ENCODE data around the gene RAET1E.
A peak's percentile ranks its signal among the peaks of the same experiment; 100 is the strongest.
"Not testable (repeated sequence)": the region's sequence is repeated elsewhere in the genome, so short reads cannot be mapped to it uniquely, and the experiment has no call there.

RAET1E gene, protein sequence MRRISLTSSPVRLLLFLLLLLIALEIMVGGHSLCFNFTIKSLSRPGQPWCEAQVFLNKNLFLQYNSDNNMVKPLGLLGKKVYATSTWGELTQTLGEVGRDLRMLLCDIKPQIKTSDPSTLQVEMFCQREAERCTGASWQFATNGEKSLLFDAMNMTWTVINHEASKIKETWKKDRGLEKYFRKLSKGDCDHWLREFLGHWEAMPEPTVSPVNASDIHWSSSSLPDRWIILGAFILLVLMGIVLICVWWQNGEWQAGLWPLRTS

DNA sequence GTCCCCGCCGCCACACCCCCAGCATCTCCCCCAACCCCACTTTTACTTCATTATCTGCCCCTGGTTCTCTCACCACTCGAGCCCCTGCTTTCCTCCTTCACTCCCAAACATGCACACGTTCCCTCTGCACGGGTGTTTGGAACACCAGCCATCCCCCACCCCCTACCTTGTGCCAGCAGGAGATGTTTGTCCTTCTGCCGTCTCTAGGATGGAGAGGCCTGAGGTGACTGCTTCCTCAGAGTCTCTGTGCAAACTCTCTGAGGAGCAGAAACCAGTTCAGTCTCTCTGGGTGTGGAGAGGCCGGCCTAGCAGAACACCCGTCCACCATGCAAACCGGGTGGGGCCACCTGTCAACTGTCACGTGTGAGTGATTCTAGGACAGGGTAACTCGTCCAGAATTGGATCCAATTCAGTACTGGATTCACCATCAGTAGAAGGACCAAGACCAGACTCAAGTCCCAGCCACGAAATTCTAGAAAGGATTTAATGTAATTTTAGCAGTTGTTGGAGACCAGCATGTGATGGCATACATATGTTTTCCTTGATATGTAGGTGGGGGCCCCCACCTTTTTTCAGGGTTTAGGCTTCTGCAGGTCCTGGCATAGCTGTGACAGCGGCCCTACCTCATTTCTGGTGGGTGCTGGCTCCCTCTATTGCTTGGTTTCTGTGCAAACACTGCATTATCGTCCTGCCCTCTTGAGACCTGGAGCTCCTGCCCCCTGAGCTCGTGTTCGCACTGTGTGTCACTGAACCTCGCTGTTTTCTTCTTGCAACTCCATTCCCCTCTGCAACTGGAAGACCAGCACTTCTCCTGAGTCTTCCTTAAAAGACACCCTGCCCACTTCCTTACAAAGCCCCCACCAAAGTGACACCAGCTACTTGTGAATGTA lies at the start of gene RAET1E:
Gene RAET1E, minus strand, starts transcription at position 259 of the 890 bp plus-strand sequence. CDS start 7,212 bp downstream, outside the sequence.
- no peak for DNase-seq

DNA sequence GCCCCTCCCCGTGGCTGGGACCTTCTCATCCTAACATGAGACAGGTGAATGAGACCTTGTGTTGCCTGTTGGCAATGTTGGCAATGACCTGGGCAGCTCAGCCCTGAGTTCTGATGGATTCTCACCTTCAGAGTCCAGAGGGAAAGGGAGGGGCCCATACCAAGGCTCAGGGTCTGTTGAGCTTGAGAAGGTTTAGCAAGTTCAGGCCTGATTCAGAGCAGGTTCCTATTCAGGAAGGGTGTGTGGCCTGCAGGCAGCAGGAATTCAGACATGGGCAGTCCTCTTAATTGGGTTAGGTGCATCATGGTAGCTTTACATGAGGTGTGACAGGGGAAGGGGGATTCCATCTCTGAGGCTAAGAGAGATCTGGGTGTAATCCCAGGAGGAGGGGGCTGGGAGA lies 49.6 kb upstream of the RAET1E start:
- not testable (repeated sequence) for DNase-seq

DNA sequence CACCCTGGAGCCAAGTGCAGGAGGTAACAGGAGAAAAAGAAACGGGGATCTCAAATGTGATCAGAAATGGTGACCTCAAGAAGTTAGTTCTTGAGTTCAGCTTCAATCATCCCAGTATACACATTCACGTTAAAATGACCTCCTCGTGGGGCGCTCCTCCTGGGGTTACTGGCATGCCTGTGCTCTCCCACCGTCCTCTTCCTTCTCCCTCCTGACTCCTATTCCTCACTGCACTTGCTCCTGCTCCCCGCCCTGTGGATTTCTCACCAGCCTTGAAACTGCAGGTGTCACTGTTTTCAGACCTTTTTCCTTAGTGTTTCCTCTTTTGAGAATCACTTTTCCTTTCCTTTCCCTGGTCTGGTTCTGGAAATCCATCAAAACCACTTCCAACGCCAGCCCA lies 48.7 kb upstream of the RAET1E start:
- DNase-seq: not testable (repeated sequence)

DNA sequence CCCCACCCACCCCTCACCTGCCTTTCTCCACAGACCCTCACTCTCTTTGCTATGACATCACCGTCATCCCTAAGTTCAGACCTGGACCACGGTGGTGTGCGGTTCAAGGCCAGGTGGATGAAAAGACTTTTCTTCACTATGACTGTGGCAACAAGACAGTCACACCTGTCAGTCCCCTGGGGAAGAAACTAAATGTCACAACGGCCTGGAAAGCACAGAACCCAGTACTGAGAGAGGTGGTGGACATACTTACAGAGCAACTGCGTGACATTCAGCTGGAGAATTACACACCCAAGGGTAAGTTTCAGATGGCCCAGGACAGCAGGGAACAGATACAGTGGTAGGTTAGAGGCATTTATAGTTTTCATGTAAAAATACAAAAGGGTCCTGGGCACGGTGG lies 47.4 kb upstream of the RAET1E start:
- DNase-seq: not testable (repeated sequence)

DNA sequence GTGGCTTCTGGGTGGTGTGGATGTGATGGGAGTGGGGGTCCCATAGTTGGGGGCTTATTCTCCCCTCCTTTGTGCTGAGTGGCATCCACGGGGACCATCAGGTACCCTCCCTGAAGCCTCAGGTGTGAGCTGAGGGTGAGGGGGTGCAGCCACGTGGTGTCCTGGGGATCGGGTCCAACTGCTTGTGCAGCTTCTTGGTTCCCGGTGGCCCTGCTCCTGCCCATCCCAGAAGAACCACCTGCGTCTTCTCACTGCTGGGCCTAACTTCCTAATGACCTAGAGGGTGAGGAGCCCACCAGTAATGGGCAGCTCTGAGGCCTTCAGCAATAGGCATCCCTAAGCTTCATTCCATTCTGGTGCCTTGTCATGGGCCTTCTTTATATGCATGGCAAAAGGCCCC lies 45.4 kb upstream of the RAET1E start:
- not testable (repeated sequence) for DNase-seq

DNA sequence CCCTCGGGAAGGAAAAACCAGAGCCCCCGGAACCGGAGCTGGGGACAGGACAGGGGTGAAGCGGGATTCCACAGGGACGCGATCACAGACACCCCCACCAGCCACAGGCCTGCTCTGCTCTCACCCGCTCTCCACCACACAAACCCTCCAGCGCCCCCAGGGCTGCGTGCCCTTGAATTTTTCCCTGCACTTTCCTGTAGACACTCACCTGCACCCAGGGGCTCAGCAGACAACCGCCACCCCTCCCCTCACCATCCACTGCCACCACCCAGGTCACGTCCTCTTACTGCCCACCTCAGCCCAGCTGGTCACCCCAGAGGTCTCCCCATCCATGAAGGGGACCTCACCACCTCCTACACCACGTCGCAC lies 44.5 kb upstream of the RAET1E start:
- peak; percentile 40 for DNase-seq

DNA sequence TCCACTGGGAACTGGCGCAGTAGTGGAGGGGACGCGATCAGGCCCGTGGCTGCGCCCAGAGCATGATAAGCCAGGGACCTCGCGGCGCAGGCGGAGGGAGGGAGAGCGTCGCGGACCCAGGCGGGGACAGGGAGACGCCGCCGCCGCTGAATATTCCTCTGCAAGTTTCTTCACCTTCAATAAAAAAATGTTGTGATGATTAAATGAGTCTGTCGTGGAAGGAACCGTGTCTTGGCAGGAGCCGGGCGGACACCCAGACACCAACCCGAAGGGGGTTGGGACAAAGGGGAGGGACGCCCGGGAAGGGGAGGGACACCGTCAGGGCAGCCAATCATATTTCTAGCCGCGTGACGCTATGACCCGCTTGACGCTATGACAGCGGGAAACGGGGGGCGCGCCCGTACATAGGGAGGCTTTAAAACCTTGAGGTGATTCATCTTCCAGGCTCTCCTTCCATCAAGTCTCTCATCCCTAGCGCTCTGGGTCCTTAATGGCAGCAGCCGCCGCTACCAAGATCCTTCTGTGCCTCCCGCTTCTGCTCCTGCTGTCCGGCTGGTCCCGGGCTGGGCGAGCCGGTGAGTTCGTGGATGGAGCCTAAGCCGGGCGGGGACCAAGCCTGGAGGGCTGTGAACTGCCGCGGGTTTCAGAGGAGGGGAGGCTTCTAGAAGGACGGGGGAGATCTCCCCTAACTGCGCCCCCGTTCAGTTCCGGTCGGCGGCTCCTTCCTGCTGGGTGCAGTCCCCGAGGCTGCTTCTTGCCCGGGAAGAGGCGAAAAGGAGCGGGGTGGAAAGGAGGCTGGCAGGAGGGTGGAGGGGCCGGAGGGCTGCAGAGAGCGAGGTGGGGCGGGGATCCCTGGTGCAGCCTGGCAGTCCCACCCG lies 43.9 kb upstream of the RAET1E start, which contains the start of gene ULBP2:
Gene ULBP2, plus strand, starts transcription at position 432 of the 878 bp plus-strand sequence. Its CDS starts 59 bp downstream, at position 491.
- peak; percentile 86 for DNase-seq

DNA sequence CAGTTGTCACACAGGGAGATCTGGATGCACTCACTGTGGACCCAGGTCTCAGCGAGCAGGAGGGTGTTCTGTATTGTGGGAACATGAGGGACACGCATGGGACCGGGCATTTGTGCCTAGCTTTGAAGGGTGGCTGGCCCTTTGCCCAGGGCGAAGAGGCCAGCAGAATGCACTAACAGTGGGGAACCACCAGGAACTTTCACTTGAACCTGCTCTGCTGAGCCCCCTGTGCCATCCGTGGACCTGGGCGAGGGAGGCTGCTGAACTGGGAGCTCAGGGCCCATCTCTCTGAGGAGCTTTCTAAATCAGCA lies 42.7 kb upstream of the RAET1E start:
- DNase-seq: no peak

DNA sequence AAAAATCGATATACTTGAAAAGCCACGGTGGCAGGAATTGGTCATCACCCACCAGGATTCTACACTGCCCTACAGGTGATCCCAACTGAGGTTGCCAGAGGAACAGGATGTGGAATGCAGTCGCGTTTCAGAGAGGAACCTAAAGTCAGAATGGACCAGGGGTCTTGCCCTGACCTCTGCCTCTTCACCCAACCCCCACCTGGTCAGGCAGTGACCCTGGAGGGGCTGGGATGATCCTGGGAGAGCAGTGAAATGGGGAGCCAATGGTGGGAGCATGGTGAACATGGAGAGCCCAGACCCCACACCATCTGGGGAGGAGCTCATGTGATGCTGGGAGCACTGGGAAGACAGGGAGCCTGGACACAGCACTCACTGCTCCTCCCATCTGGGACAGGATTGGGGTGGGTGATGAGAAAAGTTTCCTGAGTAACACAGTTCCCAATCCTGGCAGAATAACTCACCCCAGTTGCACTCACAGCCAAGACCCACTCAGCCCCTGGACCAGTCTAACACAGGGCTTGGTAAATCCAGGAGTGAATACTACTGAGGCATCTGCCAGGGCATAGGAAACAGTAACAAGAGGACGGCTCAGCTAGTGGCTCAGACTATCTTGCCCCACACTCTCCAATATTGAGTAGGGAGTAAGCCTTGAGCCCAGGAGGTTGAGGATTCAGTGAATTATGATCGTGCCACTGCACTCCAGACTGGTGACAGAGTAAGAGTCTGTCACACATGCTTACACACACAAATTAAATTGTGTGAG lies 42.2 kb upstream of the RAET1E start:
- DNase-seq: no peak

DNA sequence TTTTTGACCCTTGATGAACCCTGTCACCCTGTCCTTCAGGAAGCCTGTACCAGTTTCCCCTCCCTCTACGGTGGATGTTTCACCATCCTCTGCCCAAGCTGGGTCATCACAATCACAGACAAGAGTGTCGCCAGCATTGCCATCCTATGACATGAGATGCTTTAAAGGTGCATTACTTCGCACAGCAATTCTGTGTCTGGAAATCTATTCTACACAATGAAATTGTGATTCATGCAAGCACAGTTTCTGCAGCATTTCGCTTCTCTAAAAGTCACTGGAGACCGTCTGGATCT lies 41.4 kb upstream of the RAET1E start:
- DNase-seq: no peak

DNA sequence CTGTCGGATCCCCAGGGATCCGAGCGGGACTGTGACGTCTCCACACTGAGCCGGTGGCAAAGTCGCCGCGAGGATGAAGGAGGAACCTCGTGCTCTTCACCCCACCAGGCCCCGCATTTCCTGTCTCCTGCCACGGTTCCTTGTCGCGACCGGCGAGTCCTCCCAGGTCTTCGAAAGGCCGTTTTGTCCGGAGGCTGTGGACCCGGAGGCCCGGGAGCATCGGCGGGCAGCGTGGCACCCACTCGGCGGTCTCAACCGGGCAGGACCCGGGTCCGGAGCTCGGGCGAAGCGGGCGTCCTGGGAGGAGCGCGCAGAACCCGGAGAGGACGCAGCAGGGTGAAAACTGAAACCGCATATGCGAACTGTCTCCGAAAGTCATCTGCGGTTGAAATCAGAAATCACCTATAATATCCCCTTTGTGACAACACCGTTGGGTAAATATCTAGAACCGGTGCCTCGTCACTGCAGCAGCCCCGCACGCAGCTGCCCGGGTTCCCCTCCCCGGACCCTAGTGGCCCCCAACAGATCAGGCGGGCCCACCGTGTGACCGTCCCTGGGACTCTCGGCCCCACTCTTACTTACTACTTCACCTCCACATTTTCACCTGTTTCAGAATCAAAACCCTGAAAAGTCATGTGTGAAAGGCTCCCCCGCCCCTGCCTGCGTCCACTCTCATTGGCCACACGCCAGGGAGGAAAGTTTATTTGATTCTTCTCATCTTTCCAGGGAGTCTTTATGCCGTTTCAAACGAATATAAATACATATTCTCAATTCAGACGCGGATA lies 40.9 kb upstream of the RAET1E start:
- peak; percentile 22 for DNase-seq

DNA sequence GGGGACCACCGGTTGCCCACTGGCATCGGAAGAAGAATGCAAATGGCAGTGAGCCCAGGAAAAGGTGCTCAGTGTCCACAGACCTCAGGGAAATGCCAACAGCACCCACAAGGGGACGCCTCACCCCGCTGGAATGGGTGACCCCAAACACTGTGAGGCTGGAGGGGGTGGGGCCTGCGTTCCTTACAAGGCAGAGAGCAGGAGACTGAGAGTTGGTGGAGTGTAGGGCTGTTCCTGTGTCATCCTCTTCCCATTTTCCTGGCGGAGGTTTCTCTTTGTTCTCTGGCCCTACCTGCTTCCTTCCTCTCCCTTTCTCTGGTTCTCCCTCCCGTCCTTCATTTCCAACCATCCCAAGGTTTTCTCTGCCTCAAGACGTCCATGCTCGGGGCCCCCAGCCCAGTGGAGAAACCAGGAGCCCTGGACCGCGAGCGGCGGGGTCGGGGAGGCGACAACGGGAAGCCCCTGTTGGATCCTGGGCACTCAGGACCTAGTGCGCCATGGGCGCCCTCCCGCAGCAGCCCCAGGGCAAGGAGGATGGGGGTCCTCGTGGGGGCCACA lies 40.2 kb upstream of the RAET1E start:
- not testable (repeated sequence) for DNase-seq

DNA sequence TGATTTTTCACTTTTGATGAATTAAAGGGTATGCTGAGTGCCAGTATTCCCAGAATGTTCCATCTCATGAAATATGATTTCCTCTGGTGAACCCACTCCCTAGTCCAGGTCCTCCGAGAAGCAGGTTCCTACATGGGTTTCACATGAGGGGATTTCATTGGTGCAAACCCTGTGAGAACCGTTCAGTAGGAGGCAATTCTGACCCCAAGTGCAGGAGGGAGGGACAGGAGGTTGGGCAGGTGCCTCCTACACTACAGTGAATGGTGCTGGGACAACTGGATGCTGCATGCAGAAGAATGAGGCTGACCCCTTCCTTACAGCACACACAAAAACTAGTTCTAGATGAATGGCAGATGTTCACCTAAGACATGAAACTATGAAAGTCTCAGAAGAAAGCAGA lies 38.8 kb upstream of the RAET1E start:
- no peak for DNase-seq

DNA sequence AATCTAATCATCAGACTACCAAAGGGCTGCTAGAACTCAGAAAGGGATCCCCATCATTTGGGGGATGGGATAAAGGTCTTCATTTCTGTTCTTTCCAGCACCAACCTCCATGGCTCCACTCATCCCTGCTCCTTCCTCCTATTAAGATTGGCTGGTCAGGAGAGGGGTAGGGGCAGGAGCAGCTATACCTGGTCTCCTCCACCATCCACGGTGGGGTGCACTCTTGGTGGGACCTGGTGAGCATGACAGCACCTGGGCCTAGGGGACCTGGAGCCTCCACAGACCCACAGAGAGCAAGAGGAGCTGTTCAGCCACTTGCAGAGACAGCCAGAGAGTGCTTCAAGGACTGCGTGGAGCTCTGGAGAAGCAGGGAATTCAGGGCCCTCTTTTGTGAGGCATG lies 37.8 kb upstream of the RAET1E start:
- DNase-seq: no peak

DNA sequence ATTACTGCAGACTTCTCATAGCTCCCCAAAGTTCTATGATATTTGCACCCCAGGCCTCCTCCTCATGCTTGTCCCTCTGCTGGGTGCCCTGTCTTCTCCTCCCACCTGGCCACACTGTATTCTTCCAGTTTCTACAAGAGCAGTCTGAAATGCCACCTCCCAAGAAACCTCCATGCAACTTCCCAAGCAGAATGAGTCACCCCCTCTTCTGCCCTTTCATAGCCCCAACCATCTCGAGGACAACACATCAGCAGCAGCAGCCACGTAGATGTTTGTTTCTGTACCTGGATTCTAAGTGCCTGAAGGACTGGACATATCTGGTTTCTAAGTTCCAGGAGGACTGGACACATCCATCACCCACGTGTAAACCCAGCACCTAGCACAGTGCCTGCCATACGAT lies 37.3 kb upstream of the RAET1E start:
- no peak for DNase-seq

DNA sequence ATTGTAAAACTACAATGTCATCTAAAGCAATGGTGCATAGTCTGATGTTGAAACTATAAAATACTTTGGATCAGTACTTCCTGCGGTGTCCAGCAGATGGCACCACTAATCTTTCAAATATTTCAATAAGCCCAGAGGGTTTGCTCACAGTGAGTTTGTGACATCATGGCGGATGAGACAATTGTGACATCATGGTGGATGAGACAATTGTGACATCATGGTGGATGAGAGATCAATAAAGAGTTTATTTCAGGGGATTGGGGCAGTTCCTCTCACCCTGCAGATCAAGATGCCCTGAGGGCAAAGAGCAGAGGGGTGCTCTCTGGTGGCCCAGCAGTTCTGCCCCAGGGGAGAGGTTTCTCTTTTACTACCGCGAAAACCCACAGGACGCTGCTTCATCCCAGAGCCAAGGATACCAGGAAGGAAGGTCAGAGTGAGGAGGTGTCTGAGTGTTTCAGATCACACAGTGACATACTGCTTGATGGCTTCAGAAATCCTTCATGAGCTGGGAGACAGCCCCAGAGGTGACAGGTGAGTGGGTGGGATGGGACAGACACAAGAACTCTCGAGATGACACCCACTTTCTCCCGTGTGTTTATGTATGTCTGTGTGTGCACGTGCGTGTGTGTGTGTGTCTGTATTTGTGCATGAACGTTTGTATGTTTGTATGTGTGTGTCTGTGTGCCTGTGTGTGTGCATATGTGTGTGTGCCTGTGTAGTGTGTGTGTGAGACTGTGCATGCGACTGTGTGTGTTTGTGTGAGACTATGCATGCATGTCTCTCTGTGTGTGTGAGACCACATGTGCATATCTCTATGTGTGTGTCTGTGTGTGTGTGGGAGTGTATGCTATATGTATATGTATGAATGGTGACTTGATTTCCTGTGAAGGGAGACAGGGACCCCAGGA lies 36.6 kb upstream of the RAET1E start:
- DNase-seq: peak; percentile 79

DNA sequence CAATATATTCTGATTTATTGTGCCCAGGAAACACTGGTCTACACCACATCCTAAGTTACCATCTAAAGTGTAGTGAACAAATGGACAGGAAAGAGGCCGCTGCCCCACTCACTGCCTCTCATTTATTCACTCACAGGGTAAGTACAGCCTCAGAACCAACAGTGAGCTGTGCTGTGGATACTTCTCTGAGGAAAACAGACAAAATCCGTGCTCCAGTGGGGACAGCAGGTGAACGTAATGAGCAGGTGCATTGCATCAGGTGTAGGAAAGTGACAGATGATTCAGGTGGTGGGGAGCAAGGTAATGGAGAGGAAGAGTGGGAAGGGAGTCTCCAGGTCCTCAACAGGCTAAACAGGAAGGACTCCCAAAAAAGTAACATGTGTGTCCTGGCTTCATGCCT lies 35.5 kb upstream of the RAET1E start:
- no peak for DNase-seq

DNA sequence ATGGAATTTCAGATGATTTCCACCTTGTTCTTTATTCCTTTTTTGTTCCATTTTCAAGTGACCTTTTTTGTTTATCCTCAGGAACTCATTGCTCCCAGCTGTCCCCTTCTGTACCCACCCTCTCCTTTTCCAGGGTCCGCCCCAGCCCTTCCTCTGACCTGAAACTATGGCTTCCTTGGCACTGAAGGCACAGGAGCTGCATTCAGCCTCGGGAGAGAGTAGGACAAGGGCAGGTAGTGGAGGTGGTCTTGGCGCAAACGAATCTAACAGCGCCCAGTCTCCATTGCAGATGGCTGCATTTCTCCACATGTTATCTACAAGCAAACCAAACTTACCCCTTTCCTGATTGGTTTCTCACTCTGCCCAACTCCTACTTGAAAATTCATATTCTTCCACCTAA lies 35.1 kb upstream of the RAET1E start:
- no peak for DNase-seq

DNA sequence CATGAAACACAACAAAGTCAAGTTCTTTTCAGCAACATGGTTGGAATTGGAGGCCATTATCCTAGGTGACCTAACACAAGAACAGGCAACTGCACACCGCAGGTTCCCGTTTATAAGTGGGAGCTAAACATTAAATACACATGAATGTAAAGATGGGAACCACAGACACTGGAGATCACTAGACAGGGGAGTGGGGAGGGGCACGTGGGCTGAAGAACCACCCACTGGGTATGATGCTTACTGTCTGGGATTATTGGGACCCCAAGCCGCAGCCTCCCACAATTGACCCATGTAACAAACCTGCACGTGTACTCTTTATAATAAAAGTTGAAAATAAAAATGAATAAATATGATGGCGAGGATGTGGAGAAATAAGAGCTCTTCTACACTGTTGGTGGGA lies 33.6 kb upstream of the RAET1E start:
- DNase-seq: no peak

DNA sequence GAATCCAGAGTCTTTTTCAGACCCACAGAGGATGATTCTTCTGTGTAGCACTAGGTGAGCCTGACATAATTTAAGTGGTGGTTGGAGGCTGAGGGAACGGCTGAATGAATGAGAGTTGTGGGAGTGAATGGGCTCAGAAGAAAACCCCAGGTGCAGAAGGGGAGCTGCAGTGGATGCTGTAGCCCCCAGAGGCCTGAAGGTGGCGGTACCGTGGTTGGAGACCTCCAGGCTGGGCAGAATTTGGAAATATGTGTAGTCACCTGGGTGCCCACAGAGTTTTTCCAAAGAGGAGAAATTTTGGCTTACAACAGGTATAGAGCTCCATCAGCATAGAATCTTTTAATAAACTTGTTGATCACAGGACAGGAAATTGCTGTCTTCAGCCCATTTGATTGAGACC lies 31.5 kb upstream of the RAET1E start:
- no peak for DNase-seq

DNA sequence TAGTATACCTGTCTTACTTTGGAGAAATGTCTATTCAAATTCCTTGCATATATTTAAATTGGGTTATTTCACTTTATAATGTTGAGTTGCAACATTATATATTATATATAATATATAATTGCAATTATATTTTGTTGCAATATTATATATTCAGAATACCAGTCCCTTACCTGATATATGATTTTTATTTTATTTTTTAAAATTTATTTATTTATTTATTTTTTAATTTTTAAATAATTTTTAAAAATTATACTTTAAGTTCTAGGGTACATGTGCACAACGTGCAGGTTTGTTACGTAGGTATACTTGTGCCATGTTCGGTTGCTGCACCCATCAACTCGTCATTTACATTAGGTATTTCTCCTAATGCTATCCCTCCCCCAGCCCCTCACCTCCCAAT lies 29.1 kb upstream of the RAET1E start:
- not testable (repeated sequence) for DNase-seq

All from NCI-H345 (cell line).